Stomach (tissue), 9 donors: ENCODE data around the gene TSPAN3. TPM values are rescaled to one million over a fixed set of nuclear protein-coding genes. Genes with fewer than 3 reads are reported as not detected.

ENCODE experiments used
- DNase-seq, 2 donors: peaks; one replicate each; pipeline versions ENCODE4 v3.0.0 to v3.0.0-alpha.2; 2013 to 2019
- H3K27ac ChIP-seq, 5 donors: fragments of 200-600 bp in 4 of 5; sonication (generic) in 4 of 5; one replicate each; pipeline ENCODE4 v1.5.1; 2013 to 2019; ENCODE audit warnings: mild to moderate bottlenecking in 1 of 5, moderate library complexity in 1 of 5
- H3K27me3 ChIP-seq, 3 donors: fragments of 200-600 bp; sonication (generic); one replicate each; pipeline ENCODE4 v1.5.1; 2017 to 2019; ENCODE audit warnings: mixed run types in 1 of 3
- H3K36me3 ChIP-seq, 4 donors: fragments of 200-600 bp; sonication (generic); 1 replicate in 3 of 4; 2 replicates in 1 of 4; pipeline ENCODE4 v1.5.1; 2016 to 2019
- H3K4me1 ChIP-seq, 4 donors: fragments of 200-600 bp; sonication (generic); one replicate each; pipeline ENCODE4 v1.5.1; 2016 to 2019
- H3K4me3 ChIP-seq, 4 donors: fragments of 200-600 bp; sonication (generic) in 3 of 4; one replicate each; pipeline ENCODE4 v1.5.1; 2016 to 2019; ENCODE audit warnings: mild to moderate bottlenecking in 1 of 4
- H3K9me3 ChIP-seq, 4 donors: fragments of 200-600 bp; sonication (generic); one replicate each; pipeline ENCODE4 v1.5.1; 2016 to 2019
- EP300 ChIP-seq: sonication (generic); formaldehyde crosslinking; IDR thresholded peaks from one replicate; pipeline ENCODE4 v1.6.1; 2017; ENCODE audit warnings: antibody characterized with exemption
- POLR2A ChIP-seq, 4 donors: fragments of 450-650 bp; IDR thresholded peaks; one replicate each; pipeline ENCODE4 v1.6.1; 2016; ENCODE audit warnings: antibody characterized with exemption in 4 of 4, control low read depth in 2 of 4, mild to moderate bottlenecking in 1 of 4, moderate library complexity in 1 of 4
- POLR2AphosphoS5 ChIP-seq, 3 donors: sonication (generic); formaldehyde crosslinking; IDR thresholded peaks; one replicate each; pipeline ENCODE4 v1.6.1; 2016; ENCODE audit warnings: antibody characterized with exemption in 3 of 3
- WGBS, 5 donors: extraction: QIAGEN DNeasy Blood & Tissue Kit in 3 of 5; methylation state at CpG; one replicate each; pipeline versions ENCODE4 v1.1.5 to v1.1.7; 2013 to 2018; 5-methylcytosine and 5-hydroxymethylcytosine counted together
- intact Hi-C: fragments of 100-400 bp; cut with DNase I; formaldehyde crosslinking; loops from one replicate; pipeline ENCODE4 v1.15.1; 2023; ENCODE audit warnings: low total_unique reads
- polyA plus RNA-seq, 3 donors: library from polyadenylated mRNA; stranded (reverse); fragments of 200-250 nt; gene quantifications; one replicate each; pipeline ENCODE4 v1.2.3, GENCODE V29; 2013
- total RNA-seq, 5 donors: library from RNA; depleted of rRNA; stranded (reverse); fragments of >200 nt; gene quantifications; one replicate each; pipeline versions ENCODE4 v1.1.0 to v1.2.3, GENCODE V29; 2014 to 2016
- TF ChIP-seq, protein P1 (sequence below), 7 experiments: fragments of 450-650 bp in 4 of 7; fragments of 200-600 bp in 3 of 7; sonication (generic) in 3 of 7; IDR thresholded peaks; one replicate each; pipeline ENCODE4 v1.5.1; 2016 to 2019; ENCODE audit warnings: antibody characterized with exemption in 7 of 7, control low read depth in 2 of 7, mild to moderate bottlenecking in 1 of 7
- donor health status: healthy with polysubstance abuse.
- donor health status: Bipolar disorder and iron deficiency.
- donor health status: healthy.

TSPAN3 gene
- total and polyA plus RNA-seq, 8 donors = 42.9 to 390 (median 99.7) TPM

DNA sequence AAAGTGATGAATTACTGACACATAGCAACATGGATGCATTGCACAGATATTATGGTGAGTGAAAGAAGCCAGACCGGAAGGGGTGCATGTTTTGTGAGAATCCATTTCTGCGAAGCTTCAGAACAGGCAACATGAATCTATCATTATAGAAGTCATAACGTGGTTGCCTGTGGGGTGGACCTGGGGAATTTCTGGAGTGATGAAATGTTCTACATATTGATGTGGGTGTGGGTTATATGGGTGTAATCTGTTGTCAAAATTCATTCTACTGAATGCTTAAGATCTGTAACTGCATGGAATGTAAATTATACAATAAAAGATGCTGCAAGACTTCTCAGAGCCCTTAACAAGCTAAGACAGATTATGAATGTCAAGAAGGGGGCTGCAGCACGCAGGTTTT, 25.2 kb upstream of the TSPAN3 start:
- intact Hi-C loops = no loop called here
- TF ChIP-seq POLR2A (IDR thresholded peaks at IDR 0.05) (no peak), POLR2AphosphoS5 (IDR thresholded peaks at IDR 0.05) (no peak), EP300 (no peak)
- TF ChIP-seq, protein P1, sequence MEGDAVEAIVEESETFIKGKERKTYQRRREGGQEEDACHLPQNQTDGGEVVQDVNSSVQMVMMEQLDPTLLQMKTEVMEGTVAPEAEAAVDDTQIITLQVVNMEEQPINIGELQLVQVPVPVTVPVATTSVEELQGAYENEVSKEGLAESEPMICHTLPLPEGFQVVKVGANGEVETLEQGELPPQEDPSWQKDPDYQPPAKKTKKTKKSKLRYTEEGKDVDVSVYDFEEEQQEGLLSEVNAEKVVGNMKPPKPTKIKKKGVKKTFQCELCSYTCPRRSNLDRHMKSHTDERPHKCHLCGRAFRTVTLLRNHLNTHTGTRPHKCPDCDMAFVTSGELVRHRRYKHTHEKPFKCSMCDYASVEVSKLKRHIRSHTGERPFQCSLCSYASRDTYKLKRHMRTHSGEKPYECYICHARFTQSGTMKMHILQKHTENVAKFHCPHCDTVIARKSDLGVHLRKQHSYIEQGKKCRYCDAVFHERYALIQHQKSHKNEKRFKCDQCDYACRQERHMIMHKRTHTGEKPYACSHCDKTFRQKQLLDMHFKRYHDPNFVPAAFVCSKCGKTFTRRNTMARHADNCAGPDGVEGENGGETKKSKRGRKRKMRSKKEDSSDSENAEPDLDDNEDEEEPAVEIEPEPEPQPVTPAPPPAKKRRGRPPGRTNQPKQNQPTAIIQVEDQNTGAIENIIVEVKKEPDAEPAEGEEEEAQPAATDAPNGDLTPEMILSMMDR (IDR thresholded peaks at IDR 0.05) = no peak
- no peak for DNase-seq
- no peaks in the 10 kb centered on the region for H3K4me1 ChIP-seq
- 69 to 82% (median 76%) methylated on average over 4 of the region's 4 CpGs for WGBS, 5 donors
- H3K27me3 ChIP-seq = no peaks in the 10 kb centered on the region
- H3K27ac ChIP-seq = no peak overlapping the region
- H3K36me3 ChIP-seq = no peaks in the 10 kb centered on the region
- H3K4me3 ChIP-seq = no peak overlapping the region
- no peaks in the 10 kb centered on the region for H3K9me3 ChIP-seq

DNA sequence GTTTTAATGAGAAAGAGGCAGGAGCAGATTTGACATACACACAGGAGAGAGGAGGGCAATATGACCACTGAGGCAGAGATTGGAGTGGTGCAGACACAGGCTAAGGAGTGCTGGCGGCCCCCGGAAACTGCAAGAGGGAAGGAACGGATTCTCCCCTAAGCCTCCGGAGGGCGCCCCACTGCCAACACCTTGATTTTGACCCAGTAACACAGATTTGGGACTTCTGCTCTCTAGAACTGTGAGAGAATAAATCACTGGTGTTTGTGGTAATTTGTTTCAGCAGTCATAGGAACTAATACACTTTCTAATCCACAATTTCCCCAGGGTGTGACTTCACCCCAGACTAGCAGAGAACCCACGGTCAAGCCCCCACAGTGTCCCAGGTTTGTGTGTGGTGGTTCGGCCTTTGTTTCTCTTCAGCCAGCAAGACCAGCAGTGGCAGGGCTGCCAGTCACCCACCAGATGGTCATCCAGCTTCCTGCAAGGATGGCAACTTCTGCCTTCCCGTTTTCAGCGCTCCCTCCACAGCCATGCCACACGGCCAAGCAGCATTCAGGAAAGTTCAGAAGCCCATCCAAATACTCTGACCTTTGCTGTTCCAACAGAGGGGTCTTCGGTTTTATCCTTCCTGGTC, 23.6 kb upstream of the TSPAN3 start:
- 77 to 94% (median 88%) methylated on average over 11 of the region's 11 CpGs for WGBS, 5 donors
- DNase-seq = no peak
- H3K4me3 ChIP-seq = no peak overlapping the region
- H3K27ac ChIP-seq = no peak overlapping the region
- no peaks in the 10 kb centered on the region for H3K4me1 ChIP-seq
- TF ChIP-seq, protein P1 (IDR thresholded peaks at IDR 0.05) = no peak
- TF ChIP-seq POLR2A (IDR thresholded peaks at IDR 0.05) = no peak
- TF ChIP-seq POLR2AphosphoS5 (IDR thresholded peaks at IDR 0.05) = no peak
- no peak for TF ChIP-seq EP300
- intact Hi-C loops = no loop called here
- H3K9me3 ChIP-seq = no peaks in the 10 kb centered on the region
- H3K27me3 ChIP-seq = no peaks in the 10 kb centered on the region
- no peaks in the 10 kb centered on the region for H3K36me3 ChIP-seq

DNA sequence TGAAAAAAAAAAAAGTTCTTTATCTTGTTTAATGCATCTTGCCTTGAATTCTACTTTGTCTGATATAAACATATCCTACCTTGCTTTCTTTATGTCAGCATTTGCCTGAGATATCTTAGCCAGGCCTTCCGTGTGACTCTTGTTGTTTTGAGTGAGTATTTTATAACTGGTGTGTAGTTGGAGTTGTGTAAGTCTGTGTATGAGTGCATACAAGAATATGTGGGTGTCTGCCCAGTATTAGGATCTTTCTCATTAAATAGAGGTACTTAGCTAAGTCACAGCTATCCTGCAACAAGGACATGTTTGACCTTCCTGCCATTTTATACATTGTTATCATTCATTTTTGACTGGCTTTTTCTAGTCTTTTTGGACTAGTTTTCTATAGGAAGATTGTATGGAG, 22.5 kb upstream of the TSPAN3 start:
- Histone ChIP-seq H3K4me3 (no peak overlapping the region), H3K27ac (no peak overlapping the region), H3K27me3 (no peaks in the 10 kb centered on the region), H3K9me3 (no peaks in the 10 kb centered on the region), H3K36me3 (no peaks in the 10 kb centered on the region), H3K4me1 (no peaks in the 10 kb centered on the region)
- TF ChIP-seq, protein P1 (IDR thresholded peaks at IDR 0.05) = no peak
- TF ChIP-seq POLR2A (IDR thresholded peaks at IDR 0.05) (no peak), EP300 (no peak), POLR2AphosphoS5 (IDR thresholded peaks at IDR 0.05) (no peak)
- intact Hi-C loops = no loop called here
- no peak for DNase-seq
- WGBS, 5 donors = 70 to 83% (median 73%) methylated on average over 1 of the region's 1 CpG

DNA sequence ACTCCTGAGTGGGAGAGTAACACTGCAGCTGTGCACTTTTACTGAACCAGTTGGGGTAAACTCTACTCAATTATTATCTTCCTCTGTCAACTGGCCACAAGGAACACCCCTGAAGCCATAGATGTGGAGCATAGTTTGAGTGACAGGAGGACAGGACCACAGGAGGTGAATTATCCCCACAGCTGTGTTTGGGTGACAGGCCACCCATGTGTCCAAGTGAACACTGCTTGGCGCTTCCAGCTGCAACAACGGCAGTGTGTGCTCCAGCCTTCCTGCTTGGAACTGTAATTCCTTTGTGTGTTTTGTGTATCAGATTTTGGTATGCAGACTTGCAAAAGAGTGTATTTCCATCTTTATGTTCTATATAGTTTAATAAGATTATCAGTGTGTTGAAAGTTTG, 20.2 kb upstream of the TSPAN3 start:
- Histone ChIP-seq H3K4me1 (no peaks in the 10 kb centered on the region), H3K27ac (no peak overlapping the region), H3K36me3 (no peaks in the 10 kb centered on the region), H3K9me3 (no peaks in the 10 kb centered on the region), H3K27me3 (no peaks in the 10 kb centered on the region), H3K4me3 (no peak overlapping the region)
- no peak for TF ChIP-seq POLR2A (IDR thresholded peaks at IDR 0.05)
- no peak for TF ChIP-seq EP300
- TF ChIP-seq POLR2AphosphoS5 (IDR thresholded peaks at IDR 0.05) = no peak
- TF ChIP-seq, protein P1 (IDR thresholded peaks at IDR 0.05) = no peak
- intact Hi-C loops = no loop called here
- WGBS, 5 donors = 58 to 94% (median 82%) methylated on average over 2 of the region's 2 CpGs
- no peak for DNase-seq
